ENCODE results near the gene KCNQ1. TPM values are rescaled to one million over a fixed set of nuclear protein-coding genes. Genes with fewer than 3 reads are reported as not detected.

KCNQ1 gene
- total RNA-seq, 1 experiment from 2014 or later: 2.5 TPM

GRCh38 chr11:2437516-2437915 lies 7.3 kb upstream of the KCNQ1 start:
- POLR2A ChIA-PET: no interaction called here
- no peaks in the 10 kb centered on the region for H3K36me3 Mint-ChIP-seq
- H3K4me1 Mint-ChIP-seq: no peaks in the 10 kb centered on the region
- DNase-seq (ENCODE audit: low spot score) (no peak), ATAC-seq (no peak)
- H3K9me3 Mint-ChIP-seq: peaks cover 5% of the 10 kb centered on the region
- no peak overlapping the region for H3K4me3 Mint-ChIP-seq
- H3K27me3 Mint-ChIP-seq (ENCODE audit: low read depth): peaks cover 55% of the 10 kb centered on the region
- TF ChIP-seq AFF4 (CRISPR knock-in tag; IDR thresholded peaks at IDR 0.05; ENCODE audit: borderline replicate concordance) (no peak), KAT7 (CRISPR knock-in tag; IDR thresholded peaks at IDR 0.05; ENCODE audit: borderline replicate concordance) (no peak), TEAD1 (CRISPR knock-in tag; IDR thresholded peaks at IDR 0.05) (no peak), ZNF219 (CRISPR knock-in tag; IDR thresholded peaks at IDR 0.05; ENCODE audit: borderline replicate concordance) (no peak)
- CTCF ChIA-PET: interaction anchor here (1.4 to 1.6 kb wide), 2 partner anchors 10 to 455 kb away, joined by 4 read pairs; no protein-coding TSS in a partner anchor
- no peak overlapping the region for H3K27ac Mint-ChIP-seq

GRCh38 chr11:2439820-2440219 lies 5.0 kb upstream of the KCNQ1 start:
- Mint-ChIP-seq H3K27me3 (ENCODE audit: low read depth) (peaks cover 67% of the 10 kb centered on the region), H3K4me1 (no peaks in the 10 kb centered on the region), H3K36me3 (no peaks in the 10 kb centered on the region), H3K27ac (no peak overlapping the region), H3K4me3 (no peak overlapping the region), H3K9me3 (peaks cover 5% of the 10 kb centered on the region)
- no peak for ATAC-seq
- CTCF ChIA-PET: no interaction called here
- DNase-seq (ENCODE audit: low spot score): no peak
- POLR2A ChIA-PET: no interaction called here
- TF ChIP-seq GTF2I (CRISPR knock-in tag; conservative IDR thresholded peaks at IDR 0.05) (no peak), CTCF (IDR thresholded peaks at IDR 0.05) (no peak), ZNF512 (CRISPR knock-in tag; IDR thresholded peaks at IDR 0.05; ENCODE audit: borderline replicate concordance) (no peak), ATF6 (CRISPR knock-in tag; IDR thresholded peaks at IDR 0.05) (no peak), ETV6 (CRISPR knock-in tag; IDR thresholded peaks at IDR 0.05) (no peak), PRDM15 (CRISPR knock-in tag; IDR thresholded peaks at IDR 0.05) (no peak), ESRRA (CRISPR knock-in tag; IDR thresholded peaks at IDR 0.05; ENCODE audit: borderline replicate concordance) (no peak), ZBTB43 (CRISPR knock-in tag; IDR thresholded peaks at IDR 0.05) (no peak), SOX15 (CRISPR knock-in tag; IDR thresholded peaks at IDR 0.05) (no peak), CDX4 (CRISPR knock-in tag; IDR thresholded peaks at IDR 0.05; ENCODE audit: borderline replicate concordance) (no peak), JUN (CRISPR knock-in tag; IDR thresholded peaks at IDR 0.05) (no peak), ZNF671 (CRISPR knock-in tag; IDR thresholded peaks at IDR 0.05) (no peak), PRRX2 (CRISPR knock-in tag; IDR thresholded peaks at IDR 0.05) (no peak), OVOL2 (CRISPR knock-in tag; IDR thresholded peaks at IDR 0.05; ENCODE audit: borderline replicate concordance) (no peak), NFATC4 (CRISPR knock-in tag; IDR thresholded peaks at IDR 0.05) (no peak), ZNF232 (CRISPR knock-in tag; IDR thresholded peaks at IDR 0.05) (no peak), RORB (CRISPR knock-in tag; IDR thresholded peaks at IDR 0.05) (no peak), ELF4 (CRISPR knock-in tag; IDR thresholded peaks at IDR 0.05; ENCODE audit: low read depth) (no peak)

Measured in WTC11 (cell line).